Nucleus accumbens (tissue), 56 donors: ENCODE results near the gene DNAJB8.

Experiments used
- DNase-seq, 56 donors: peaks; one replicate each; lab custom pipeline; 2025; lab: John Stamatoyannopoulos, UW

DNAJB8 gene

DNA sequence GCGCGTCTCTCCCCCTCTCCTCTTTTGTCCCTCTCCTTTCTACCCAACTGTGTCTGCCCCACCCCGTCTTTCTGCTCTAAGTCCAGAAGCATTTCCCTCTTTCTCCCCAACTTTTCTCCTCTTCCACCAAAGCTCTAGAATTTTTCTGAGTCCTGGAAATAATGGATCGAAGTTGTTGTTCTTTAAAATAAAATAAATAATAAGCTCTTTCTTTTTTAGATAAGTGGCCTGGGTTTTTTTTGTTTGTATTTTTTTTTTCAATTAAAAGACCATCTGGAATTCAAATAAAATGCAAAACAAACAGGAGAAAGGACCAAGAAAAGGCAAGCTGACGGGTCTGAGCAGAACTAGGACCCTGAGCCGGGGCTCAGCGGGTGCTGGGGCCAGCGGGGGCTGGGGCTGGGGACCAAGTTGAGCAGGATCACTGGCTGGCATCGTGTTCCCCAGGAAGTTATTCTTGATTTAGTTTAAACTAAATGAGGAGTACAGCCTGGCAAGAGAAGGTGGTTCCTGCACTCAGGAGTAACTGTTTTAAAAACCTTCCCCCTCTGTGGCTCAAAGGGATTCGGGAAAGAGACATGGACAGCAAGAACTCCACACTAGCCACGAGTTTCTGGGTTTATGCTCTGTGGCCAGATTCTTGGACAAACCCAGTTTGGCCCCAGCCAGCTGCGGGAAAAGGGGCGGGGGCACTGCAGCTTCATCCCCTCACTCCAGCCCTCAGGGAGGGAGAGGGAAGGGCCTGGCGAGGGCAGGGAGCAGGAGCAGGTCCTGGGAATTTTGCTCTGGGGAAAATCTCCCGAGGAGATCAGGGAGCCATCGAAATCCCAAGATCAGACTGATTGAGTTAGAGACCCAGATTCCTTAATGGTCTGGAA lies 18.0 kb upstream of the DNAJB8 start:
- no peak for DNase-seq

DNA sequence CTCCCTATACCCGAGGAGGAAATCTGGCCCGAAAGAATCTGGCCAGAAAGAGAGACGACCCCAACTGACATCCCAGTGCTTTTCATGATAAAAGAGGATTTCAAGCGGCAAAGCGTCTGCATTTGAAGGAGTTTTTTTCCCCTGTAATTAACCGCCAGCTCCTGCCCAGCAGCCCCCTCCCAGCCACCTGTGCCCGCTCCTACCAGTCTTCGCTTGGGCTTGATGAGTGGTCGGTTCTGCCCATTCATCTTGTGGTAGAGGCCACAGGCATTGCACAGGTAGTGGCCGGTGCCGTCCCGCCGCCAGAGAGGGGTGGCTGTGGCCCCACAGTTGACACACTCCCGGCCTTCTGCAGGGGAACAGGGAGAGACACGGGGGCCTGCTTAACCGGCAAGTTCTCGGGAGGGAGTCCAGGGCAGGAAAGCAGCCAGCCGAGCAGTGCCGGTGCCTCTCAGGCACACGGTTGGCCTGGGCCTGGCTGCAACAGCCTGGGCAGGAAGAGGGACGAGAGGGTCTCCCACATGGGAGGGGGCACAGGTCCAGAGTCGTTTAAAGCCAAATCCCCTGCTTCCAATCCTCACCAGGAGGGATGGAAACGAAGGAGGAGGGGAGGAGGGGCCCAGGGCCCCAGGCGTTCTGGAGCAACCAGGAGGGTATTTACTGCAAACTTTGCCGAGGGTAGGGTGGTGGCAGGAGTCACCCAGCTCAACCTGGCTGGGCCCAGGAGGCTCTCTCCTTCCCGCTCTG lies 17.1 kb upstream of the DNAJB8 start:
- DNase-seq: no peak

DNA sequence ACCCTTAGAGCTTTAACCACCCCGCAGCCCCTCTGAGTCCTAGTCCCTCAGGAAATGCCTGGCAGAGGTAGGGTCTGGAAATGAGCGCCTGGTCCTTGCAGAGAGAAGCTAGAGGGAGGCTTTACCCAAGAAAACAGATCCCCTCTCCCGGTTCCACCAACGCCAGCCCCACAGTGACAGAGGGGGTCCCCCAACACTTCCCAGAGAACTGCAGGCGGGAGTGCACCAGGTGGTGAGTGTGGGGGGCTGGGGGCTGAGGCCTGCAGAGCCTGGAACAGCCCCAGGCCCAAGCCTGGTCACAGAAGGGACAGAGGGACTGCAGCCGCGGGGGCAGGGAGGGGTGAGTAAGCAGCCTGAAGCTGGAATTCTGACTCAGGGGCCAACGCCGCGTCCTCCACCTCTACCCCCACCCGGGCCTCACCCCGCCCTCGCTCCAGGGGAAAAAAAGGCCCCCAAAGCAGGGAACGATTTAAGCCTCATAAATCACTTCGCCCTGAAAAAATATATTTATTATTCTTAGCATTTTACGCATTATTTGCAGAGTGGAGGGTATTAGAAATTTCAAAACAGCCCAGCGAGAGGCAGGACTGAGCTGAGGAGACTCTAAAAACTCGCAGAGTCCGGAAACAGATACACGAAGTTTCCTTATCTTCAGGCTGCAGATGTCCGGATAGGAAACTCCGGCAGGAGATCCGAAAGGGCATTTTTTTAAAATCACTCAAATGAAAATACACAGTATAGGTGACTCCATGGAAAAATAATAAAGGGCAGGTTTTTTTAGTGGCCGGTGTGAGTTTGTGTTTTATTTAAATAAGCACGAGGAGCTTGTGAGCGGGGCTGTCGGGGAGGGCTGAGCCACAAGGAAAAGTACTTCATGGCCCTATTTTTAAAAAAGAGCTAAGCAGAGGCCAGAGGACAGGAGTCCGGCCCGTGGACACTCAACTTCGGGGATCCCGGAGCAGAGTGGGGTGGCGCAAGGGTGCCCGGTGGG lies 16.3 kb upstream of the DNAJB8 start:
- DNase-seq: no peak

DNA sequence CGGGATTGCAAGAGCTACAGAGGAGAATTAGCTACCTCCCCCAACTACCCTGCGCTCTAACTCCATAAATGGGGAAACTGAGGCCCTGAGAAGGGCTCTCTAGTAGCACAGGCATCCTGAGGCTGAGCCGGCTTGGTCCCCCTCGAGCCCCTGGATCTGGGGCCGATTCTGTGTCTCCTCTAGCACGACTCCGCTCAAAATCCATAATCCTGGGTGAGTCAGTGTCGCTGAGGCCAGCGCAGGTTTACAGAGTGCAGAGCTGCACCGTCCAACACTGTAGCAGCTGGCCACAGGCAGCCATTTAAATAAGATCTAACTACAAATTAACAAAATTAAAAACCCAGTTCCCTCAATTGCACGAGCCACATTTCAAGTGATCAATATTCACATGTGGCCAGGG lies 15.5 kb upstream of the DNAJB8 start:
- DNase-seq: no peak

DNA sequence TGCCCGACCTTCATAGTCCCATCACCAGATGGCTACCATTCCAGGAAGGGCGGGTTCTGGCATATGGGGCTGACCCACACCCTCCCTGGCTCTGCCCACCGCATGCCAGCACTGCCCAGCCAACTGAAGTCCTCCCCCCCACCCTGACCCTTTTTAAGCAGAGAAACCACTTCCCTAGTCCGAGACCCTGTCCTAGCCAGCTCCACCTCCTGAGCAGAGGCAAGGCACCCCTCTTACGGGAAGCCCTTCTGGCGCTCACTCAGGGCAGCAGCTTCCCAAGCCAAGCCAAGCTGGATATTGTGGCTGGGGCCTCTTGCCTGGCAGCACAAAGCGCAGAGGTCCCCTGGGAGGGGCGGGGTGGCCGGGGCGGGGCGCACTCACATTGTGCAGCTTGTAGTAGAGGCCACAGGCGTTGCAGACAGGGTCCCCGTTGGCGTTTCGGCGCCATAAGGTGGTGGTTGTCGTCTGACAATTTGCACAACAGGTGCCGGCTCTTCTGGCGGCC lies 14.8 kb upstream of the DNAJB8 start:
- no peak for DNase-seq

DNA sequence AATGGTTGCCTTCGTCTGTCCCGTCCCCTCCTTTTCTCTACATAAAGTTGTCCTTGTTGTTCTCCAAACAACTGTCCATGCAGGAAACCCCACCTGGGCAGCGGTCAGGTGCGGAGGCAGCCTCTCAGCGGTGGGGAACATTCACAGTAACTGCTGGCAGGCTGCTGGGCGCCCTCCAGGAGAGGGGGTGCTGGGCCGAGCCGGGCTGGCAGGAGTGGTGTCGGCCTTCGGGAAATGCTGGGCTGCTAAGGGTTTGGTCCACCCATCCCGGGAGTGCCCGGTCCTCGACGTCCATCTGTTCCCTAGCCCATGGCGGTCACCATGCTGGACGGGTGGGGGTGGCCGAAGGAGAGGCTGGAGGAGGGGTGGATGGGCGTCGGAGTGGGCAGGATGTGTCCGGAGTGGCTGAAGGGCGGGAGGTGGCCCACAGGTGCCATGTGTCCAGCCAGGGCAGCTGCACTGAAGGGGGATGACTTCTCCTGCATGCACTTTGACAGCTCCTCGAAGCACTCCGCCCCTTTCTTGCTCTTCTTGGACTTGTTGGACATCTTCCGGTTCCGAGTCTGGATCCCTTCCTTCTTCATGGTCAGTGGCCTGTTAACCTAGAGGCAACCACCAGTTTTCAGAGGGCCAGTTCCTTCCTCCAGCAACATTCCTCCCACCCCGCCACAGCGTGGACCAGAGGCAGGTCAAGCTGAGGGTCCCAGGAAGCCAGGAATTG lies 14.2 kb upstream of the DNAJB8 start:
- no peak for DNase-seq

DNA sequence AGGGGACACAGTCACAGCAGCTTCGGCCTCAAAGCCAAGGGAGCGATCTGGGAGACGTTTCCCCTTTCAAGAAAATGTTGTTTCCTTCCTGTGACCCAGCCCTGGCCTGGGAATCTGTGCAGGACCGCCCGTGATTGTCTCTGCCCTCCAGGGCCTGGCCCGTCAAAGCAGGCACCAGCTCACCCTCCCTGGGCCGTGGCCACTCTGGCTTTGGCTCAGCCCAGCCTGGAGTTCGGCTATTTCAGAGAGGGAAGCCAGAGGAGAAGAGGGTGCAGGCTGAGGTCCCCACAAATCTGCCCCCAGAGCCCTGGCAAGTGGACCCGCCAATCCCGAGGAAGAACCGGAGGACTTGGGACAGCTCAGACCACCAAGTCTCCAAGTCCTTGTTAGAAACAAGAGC lies 13.6 kb upstream of the DNAJB8 start:
- no peak for DNase-seq

DNA sequence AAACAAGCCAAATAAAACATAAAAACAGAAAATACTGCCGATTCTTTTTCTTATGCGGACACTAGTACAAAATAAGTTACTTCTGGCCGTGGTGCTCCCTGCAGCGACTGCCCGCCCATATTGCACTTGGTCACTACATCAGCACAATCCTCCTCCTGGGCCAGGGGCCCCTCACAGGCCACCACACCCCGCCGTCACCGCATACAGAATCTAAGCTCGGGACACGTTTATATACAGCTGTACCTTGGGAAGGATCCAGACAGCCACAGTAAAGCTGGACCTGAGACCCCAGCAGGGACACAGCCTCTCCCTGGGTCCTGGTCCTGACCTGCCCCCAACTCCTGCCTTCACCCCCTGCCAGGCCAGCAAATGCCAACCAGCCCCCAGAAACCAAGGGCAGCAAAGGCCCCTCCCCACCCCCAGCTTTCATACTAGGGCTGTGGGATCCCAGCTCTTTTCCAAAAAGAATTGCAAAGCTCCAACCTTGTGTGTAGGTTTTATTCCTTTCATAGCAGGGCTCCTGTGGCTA lies 12.9 kb upstream of the DNAJB8 start:
- DNase-seq: no peak

DNA sequence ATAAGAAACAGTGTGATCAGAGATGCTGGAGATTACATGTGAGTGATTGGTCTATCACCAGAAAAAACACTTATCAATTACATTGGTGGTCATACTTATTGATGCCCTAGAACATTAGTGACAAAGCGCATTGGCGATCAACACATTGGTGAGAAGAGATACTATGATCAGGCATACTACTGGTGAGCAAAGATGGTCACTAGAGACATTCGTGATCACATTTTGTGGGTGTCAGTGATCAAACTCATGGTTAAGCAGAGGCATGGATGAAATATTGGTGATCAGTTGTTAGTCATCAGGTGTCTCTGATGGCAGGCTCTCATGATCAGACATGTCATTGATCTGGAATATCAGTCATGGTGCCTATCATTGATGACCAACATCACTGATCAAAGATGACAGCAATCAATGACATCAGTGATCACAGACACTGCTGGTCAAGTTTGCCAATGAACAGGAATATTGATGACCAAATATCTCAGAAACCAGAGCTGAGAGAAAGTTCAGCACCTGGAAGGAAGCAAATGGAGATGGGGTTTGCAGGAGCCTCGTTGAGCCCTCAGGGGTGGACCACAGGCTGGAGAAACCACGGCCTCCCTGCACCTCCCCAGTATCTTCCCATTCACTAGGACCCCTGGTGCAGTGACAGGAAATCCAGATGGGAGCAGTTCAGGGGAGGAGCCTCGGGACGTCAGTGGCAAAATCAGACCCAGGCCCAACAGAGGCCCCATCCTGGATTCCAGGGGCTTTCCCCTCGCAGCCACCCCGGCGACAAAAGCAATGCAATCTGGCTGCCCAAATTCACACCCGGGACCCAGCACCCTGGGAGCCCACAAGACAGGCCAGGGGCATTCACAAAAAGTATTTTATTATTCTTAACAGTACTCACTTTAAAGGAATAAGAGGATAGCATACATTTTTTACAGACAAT lies 12.2 kb upstream of the DNAJB8 start:
- no peak for DNase-seq

DNA sequence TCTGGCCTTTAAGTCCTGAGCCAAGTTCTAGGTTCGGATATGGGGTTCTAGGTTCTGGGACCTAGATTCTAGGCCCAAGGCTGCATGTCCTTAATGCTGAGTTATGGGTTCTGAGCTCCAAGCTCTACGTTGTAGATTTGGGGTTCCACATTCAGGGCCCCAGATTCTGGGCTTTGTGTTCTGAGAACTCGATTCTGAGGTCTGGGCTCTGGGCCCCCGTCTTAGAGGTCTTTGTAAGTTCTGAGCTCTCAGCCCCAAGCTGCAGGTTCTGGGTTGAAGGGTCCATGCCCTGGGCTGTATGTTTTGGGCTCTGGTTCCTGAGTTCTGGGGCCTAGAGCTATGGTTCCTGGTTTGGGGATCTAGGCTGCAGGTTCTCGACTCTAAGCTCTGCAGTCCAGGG lies 10.0 kb upstream of the DNAJB8 start:
- no peak for DNase-seq

DNA sequence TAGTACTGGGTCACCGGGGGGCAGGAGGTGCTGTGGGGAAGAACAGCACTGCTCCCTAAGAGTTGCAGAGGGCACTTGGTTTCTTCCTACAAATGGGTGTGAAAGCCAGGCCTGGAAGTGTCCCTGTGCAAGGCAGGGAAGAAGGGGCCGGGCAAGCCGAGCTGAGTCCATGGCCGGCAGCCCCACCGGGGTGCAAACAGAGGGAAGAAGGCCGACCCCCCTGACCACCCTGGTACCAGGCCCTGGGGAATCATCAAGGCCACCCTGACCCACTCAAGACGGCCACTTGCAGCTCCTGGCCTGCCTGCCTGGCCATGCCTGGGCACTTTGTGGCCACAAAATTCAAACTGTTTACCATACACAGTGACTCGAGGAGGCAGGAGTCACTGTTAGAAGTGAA lies 8.7 kb upstream of the DNAJB8 start:
- no peak for DNase-seq

DNA sequence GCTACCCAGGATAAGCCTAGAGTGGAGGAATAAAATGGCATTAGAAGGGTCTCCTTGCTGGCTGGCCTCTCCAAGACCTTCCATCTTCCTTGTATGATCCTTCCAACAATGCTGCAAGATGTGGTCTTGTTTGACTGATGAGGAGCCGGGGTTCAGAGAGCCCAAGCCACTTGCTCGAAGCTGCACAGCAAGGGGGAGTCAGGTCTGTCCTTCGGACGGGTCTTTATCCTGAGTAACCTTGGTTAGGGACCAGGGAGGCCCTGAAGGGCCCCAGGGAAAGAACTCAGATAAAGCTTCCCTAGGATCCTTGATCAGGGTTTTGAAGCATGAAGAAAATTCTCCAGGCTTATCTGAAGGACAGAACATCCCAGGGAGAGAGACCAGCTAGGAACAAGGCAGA lies 7.0 kb upstream of the DNAJB8 start:
- DNase-seq: no peak

DNA sequence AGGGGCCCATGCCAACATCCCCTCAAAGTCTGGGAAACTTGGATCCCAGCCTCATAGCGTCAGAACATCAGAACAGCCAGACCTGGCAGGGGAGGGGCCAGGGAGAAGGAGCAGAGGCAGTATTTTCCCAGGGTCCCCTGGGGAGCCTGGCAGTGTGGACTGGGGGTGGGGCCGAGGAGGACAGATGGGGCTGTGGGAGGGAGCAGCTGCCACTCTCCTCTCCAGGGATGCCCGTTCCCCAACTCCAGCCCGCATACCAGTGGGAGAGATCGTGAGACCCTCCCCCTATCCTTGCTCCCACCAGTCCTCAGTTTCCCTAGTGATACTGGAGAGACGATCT lies 6.5 kb upstream of the DNAJB8 start:
- no peak for DNase-seq

DNA sequence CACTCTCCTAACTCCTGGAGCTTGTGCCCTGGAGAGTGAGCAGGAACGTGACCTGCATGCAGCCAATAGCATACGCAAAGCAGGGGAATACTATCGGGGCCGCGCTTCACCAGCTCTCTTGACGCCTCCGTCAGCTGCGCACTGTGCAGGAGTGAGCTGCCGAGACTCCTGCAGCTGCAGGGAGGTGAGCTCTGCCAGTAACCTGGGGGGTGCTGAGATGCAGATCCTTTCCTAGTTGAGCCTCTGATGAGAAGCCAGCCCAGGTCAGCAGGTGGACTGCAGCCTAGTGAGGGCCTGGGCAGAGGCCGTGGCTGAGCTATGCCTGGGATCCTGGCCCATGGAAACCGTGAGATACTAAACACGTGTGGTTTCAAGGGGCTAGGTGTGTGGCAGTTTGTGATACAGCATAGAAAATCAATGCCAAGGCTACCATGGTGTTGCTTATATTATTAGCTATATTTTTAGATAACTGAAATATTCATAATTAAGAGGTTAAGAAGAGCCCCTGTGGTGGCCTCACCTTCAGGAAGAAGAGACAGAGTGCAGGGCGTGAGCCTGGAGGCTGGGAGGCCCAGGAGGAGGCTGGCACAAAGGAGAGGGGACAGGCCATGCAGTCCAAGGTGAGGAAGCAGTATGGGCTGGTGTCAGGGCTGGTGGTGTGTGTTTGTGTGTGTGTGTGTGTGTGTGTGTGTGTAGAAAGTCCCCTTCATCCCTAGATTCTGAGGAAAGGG lies 5.9 kb upstream of the DNAJB8 start:
- no peak for DNase-seq

DNA sequence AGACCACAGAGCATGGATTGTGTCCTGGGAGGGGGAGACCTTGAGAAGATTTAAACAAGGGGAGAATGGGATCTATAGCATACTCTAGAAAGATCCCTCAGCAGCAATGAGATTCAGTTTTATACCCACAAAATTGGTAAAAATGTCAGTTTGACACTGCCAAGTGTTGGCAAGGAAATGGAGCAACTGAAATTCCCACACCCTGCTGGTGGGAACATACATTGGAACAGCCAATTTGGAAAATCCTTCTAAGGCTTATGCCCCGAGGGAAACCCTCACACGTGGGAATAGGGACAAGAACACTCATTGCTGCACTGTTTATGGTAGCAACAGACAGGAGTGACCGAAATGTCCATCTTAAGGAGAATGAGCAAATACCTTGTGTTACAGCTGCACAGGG lies 5.0 kb upstream of the DNAJB8 start:
- no peak for DNase-seq

DNA sequence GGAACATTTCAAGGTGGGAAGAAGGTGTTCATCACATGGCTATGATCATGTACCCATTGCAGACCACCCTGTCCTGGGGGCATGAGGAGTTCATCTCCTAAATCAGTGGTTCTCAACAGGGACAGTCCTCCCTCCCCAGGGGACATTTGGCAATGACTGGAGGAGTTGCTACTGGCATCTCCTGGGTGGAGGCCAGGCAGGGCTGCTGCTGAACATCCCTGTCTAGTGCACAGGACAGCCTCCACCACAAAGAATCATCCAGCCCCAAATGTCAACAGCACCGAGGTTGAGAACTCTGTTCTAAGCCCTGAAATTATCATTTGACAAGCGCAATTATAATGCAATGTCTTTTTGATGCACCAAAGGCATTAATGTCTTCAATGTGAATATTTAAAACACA lies 4.4 kb upstream of the DNAJB8 start:
- no peak for DNase-seq

DNA sequence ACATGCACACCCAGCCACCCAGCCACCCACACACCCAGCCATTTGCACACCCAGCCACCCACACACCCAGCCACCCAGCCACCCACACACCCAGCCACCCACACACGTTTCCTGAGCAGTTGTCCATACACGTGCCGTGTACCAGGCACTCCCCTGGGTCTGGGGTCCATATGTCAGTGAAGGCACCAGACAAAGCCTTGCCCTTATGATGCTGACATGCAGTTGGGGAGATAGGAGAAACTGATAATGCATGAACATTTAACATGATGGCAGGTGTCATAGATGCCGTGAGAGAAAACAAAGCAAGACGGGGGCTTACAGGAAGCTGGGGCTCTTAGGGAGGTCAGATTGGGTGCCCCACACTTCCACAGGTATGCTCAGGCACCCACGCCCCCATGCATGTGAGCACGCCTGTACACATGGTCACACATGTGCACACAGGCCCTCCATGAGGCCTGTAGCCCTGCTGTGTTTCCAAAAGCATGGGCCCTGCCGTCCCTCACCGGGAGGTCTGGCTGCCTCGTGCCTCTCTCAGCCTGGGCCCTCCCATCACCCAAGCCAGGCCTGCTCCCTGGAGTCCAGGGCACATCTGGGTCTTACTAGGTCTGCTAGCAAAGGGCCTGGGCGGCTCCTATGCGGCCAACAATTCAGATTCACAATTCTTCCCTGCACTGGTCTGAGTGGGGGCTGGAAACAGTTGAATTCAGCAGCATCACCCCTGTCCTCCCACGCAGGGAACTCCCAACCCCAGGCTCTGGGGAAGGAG lies 3.6 kb upstream of the DNAJB8 start:
- no peak for DNase-seq
